HG03378 (cell line): ENCODE results near the gene ADM2.

Experiments used
- ATAC-seq: cut with Tn5 transposase; IDR thresholded peaks from one replicate; pipeline ENCODE4 v1.9.1; 2021; ENCODE audit warnings: mild to moderate bottlenecking, moderate library complexity; ENCODE audit not compliant: unreplicated experiment

The ADM2 gene

GRCh38 chr22:50445071-50445879, 36.1 kb upstream of the ADM2 start:
- ATAC-seq: no peak

- no peak for ATAC-seq
These were observed 35.2 kb upstream of the ADM2 start for GRCh38 chr22:50445880-50446707.

GRCh38 chr22:50446708-50447575, 34.4 kb upstream of the ADM2 start:
- no peak for ATAC-seq

GRCh38 chr22:50447576-50448551, 33.5 kb upstream of the ADM2 start:
- no peak for ATAC-seq

- ATAC-seq: no peak
These were observed 28.7 kb upstream of the ADM2 start for GRCh38 chr22:50452649-50453048.

GRCh38 chr22:50454556-50455075, 26.7 kb upstream of the ADM2 start:
- ATAC-seq: no peak

- ATAC-seq: no peak
These were observed 26.1 kb upstream of the ADM2 start for GRCh38 chr22:50455201-50455600.

GRCh38 chr22:50456026-50456425, 25.3 kb upstream of the ADM2 start:
- ATAC-seq: no peak

GRCh38 chr22:50456466-50457234, 24.7 kb upstream of the ADM2 start:
- no peak for ATAC-seq

- ATAC-seq: no peak
These were observed 22.3 kb upstream of the ADM2 start for GRCh38 chr22:50459016-50459415.

- no peak for ATAC-seq
These were observed 21.7 kb upstream of the ADM2 start for GRCh38 chr22:50459496-50460140.

GRCh38 chr22:50460938-50461337, 20.4 kb upstream of the ADM2 start:
- no peak for ATAC-seq

GRCh38 chr22:50461536-50461935, 19.8 kb upstream of the ADM2 start:
- ATAC-seq: no peak

- ATAC-seq: no peak
These were observed 19.3 kb upstream of the ADM2 start for GRCh38 chr22:50461979-50462540.

GRCh38 chr22:50463188-50463900, 18.0 kb upstream of the ADM2 start:
- ATAC-seq: no peak

- ATAC-seq: no peak
These were observed 16.9 kb upstream of the ADM2 start for GRCh38 chr22:50464451-50464850.

GRCh38 chr22:50465066-50465930, 16.0 kb upstream of the ADM2 start:
- no peak for ATAC-seq
